Peyer's patch (tissue), 4 donors: Measurements from ENCODE around the gene RCC2.

Experiments used
- POLR2A ChIP-seq, 2 donors: fragments of 450-650 bp; IDR thresholded peaks; one replicate each; pipeline ENCODE4 v1.5.1; 2017; ENCODE audit warnings: antibody characterized with exemption in 2 of 2, mild to moderate bottlenecking in 2 of 2, moderate library complexity in 2 of 2
- TF ChIP-seq, protein P1 (sequence below), 6 experiments: fragments of 450-650 bp in 4 of 6; fragments of 200-600 bp in 2 of 6; sonication (generic) in 1 of 6; IDR thresholded peaks; one replicate each; pipeline ENCODE4 v1.5.1; 2017 to 2019; ENCODE audit warnings: antibody characterized with exemption in 6 of 6, mild to moderate bottlenecking in 3 of 6, moderate library complexity in 1 of 6

DNA sequence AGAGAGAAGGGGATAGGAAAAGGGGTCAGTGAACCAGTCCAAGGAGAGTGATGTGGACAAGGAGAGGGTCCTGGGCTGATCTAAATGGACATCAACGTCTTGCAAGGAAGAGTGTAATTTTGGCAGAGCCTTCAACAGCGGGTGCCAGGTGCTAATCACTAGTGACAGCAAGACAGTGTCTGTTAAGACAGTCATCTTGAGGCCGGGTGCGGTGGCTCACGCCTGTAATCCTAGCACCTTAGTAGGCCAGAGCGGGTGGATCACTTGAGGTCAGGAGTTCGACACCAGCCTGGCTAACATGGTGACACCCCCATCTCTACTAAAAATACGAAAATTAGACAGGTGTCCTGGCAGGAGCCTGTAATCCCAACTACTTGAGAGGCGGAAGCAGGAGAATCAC is 79.7 kb downstream of the RCC2 start:
- TF ChIP-seq, protein P1, sequence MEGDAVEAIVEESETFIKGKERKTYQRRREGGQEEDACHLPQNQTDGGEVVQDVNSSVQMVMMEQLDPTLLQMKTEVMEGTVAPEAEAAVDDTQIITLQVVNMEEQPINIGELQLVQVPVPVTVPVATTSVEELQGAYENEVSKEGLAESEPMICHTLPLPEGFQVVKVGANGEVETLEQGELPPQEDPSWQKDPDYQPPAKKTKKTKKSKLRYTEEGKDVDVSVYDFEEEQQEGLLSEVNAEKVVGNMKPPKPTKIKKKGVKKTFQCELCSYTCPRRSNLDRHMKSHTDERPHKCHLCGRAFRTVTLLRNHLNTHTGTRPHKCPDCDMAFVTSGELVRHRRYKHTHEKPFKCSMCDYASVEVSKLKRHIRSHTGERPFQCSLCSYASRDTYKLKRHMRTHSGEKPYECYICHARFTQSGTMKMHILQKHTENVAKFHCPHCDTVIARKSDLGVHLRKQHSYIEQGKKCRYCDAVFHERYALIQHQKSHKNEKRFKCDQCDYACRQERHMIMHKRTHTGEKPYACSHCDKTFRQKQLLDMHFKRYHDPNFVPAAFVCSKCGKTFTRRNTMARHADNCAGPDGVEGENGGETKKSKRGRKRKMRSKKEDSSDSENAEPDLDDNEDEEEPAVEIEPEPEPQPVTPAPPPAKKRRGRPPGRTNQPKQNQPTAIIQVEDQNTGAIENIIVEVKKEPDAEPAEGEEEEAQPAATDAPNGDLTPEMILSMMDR (IDR thresholded peaks at IDR 0.05) = no peak
- no peak for TF ChIP-seq POLR2A (IDR thresholded peaks at IDR 0.05)
